ENCODE measurements around the gene UTS2R.

Gene UTS2R

DNA sequence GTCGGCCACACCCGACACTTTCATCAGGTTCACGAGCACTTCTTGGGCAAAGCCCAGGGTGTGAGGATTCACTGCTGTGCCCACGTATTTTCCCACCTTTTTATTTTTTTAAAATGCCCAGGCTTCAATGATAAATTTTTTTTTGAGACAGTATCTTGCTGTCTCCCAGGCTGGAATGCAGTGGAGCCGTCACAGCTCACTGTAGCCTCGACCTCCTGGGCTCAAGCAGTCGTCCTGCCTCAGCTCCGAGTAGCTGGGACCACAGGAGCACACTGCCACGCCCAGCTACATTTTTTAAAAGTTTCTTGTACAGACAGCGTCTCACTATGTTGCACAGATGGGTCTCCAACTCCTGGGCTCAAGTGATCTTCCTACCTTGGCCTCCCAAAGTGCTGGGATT is 17.8 kb downstream of the UTS2R start:
- DNase-seq (ENCODE audit: low read depth), result no peak

GRCh38 chr17:82390015-82390859 is 18.7 kb downstream of the UTS2R start:
- DNase-seq (ENCODE audit: low read depth), result no peak

GRCh38 chr17:82390860-82391435 is 19.4 kb downstream of the UTS2R start:
- no peak for DNase-seq (ENCODE audit: low read depth)

DNA sequence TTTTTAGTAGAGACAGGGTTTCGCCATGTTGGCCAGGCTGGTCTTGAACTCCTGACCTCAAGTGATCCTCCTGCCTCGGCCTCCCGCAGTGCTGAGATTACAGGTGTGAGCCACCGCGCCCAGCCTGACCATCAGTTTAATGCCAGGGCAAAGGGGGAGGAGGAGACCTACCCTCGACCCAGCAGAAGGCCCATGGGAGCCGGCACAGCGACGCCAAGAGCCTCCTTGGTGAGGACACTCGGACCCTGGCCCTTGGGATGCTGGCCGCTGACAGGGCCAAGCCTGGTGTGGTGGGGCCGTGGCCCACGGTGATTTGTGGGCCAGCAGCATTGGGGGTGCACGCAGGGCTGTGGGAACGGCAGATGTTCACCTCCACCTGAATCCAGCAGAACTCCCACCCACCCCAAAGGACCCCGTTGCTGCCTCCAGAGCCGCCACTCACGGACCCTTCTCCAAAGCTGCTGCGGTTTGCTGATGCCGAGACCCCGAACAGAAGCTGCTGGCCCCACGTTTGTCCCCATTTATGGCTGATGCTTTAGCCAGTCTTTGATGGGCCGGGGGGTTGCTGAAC is 20.0 kb downstream of the UTS2R start:
- DNase-seq (ENCODE audit: low read depth), result no peak

- no peak for DNase-seq (ENCODE audit: low read depth)
Measured at GRCh38 chr17:82392209-82392920, 20.8 kb downstream of the UTS2R start.

DNA sequence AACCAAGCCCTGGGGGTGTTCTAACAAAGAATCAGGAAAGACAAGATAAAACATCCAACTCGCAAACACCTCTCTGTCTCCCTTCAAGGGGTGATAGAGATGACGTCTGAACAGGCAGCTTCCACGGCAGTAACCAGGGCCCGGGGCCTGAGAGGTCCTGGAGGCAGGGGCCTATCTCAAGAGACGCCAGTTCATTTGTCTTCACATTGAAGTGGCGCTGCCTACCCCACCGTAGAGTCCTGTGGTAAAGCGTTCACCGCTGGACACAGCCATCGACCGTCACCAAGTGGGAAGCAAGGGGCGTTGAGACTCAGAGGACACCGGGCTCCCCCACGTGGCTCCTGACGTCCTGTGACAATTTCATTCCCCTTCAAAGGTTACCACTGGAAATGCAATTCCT is 21.4 kb downstream of the UTS2R start:
- DNase-seq (ENCODE audit: low read depth), result no peak

DNA sequence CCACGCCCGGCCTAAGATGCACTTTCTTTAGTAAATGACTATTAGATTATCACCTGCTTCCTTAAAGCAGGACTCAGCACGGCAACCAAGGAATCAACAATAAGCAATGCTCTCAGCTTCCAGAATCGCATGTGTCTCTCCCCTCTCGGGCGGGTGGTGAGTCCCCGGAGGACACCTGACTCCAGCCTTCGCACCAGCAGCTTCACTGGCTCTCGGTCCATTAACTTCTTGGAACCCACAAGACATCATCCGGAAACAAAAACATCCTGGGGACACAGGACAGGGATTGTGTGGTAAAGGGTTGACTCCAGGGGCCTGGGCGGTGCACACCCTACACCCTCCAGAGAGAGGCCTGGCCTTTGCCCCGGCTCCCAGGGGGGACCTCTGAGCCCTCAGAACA is 22.7 kb downstream of the UTS2R start:
- DNase-seq (ENCODE audit: low read depth), result no peak

GRCh38 chr17:82396601-82397435 is 25.3 kb downstream of the UTS2R start:
- no peak for DNase-seq (ENCODE audit: low read depth)

DNA sequence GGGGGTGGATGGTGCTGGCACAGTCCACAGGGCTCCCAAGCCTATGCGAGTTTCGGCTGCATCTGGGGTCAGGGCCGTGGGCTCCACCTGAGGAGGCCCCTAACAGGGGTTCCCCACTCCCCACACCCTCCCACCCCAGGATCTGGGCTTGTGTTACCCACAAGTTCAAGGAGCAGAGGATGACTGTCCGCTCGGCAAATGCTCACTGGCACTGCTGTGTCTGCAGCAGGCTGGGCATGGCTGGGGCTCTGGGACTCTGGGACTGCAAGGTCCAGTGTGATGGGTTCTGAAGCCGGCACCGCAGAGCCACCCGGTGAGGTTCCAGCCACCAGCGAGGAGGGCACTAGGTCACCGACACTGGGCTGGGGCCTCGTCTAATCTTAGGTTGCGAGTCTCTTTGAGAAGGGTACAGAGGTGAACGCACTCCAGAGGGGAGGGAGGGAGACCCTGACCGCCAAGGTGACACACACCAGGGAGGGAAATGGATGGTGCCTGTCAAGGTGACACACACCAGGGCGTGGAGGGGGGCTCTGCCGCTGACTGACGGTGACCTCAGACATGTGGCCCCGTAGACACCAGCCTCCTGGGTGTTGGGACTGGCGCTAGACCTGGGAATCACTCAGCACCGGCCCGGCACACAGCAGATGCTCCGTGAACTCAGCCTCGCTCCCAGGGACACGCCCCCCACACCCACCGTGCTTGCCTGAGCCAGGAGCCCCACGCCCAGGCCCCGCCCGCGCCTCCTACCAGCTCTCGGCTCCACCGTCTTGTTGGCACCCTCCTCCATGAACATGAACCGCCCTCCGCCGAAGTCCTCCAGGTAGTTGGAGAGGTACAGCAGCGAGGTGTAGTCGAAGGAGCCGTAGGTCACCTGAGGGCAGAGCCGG is 26.1 kb downstream of the UTS2R start:
- DNase-seq (ENCODE audit: low read depth), result no peak

DNA sequence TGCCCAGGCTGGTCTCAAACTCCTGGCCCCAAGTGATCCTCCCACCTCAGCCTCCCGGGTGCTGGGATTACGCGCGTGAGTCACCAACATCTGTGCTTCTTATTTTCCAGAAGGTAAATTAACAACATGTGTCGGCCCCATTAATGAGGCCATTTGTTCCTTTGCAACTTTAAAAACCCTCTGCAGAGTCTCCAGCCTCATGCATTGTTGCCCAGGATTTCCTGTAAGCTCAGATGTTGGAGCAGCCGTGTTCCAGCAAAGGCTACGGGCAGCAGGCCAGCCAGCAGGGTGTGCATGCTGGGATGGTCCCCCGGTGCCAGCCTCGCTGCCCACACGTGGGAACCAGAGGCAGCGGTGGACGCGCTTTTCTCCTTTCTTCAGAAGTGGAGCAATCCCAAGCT is 27.5 kb downstream of the UTS2R start:
- DNase-seq (ENCODE audit: low read depth), result no peak

DNA sequence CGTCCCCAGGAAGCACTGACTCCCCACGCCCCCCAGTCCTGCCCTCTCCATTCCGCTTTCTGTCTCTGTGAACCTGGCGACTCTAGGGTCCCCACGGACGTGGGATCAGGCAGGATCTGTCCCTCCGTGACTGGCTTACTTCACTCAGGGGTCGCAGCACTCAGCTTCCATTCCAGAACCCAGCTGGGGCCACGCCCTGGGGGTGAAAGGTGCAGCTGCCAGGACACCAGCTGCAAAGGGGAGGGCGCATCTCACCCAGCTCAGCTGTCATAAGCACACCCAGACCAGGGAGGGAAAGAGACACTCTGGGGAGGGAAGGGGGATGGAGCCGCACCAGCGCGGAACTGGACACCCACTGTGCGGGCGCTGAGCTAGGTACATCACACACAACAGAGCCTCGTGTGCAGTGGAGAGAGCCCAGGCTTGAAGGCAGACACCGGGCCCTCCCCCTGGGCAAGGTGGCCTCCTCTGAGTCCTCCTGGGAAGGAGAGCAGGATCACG is 28.1 kb downstream of the UTS2R start:
- DNase-seq (ENCODE audit: low read depth), result no peak

GRCh38 chr17:82400206-82400605 is 28.6 kb downstream of the UTS2R start:
- DNase-seq (ENCODE audit: low read depth), result no peak

DNA sequence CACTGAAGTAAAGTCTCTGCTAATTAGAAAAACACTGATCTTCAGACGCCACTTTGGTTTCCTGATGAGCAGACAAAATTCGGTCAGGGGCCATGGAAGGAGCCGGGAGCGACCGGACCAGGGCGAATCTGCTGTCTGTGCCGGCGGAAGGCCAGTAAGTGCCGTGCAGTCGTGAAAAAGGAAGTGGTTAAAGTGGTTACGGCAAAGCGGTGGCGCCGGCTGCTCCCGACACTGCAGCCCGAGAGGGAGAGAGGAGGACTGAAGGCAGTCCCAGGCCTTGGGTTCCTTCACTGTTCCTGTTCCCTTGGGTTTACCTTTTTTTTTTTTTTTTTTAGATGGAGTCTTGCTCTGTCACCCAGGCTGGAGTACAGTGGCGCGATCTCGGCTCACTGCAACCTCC is 29.3 kb downstream of the UTS2R start:
- DNase-seq (ENCODE audit: low read depth), result peak; percentile 22

GRCh38 chr17:82402865-82403264 is 31.3 kb downstream of the UTS2R start:
- no peak for DNase-seq (ENCODE audit: low read depth)

GRCh38 chr17:82403662-82404660 is 32.4 kb downstream of the UTS2R start:
- DNase-seq (ENCODE audit: low read depth), result no peak

DNA sequence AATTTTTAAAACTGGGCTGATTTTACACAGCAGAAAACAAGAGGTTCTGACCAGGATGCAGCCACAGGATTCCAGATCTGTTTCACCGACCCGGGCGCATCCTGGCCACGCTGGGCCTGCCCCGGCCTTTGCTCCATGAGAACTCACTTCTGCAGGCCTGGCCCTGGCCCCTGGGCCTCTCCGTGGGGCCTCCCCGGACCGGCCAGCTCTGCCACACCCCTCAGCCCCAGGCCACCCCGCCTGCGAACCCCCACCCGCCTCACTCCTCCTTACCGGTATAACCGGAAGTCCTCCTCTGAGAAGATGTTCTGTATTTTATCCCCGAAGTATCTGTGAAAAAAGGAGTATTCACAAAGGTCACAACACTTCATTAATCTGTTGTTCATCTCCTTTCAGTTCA is 33.5 kb downstream of the UTS2R start:
- no peak for DNase-seq (ENCODE audit: low read depth)

- no peak for DNase-seq (ENCODE audit: low read depth)
Measured at GRCh38 chr17:82406131-82406671, 34.6 kb downstream of the UTS2R start.

DNA sequence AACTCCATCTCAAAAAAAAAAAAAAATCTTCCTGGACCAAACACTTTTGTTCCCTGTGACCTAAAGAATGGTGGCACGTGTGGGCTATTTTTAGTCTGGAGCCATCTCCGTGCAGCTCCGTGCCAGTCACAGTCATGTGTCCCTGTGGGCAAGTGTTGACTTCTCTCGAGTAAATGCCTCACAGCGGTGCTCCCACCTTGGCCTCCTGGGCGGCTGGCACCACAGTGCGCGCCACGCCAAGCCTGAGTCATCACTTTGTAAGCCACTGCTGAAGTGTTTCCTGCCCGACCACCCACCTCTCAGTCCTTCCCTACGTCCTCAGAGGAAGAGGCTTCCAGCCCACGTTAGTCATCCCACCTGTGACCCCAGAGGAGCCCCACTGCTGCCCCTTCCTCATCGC is 35.7 kb downstream of the UTS2R start:
- no peak for DNase-seq (ENCODE audit: low read depth)

GRCh38 chr17:82408288-82408937 is 36.8 kb downstream of the UTS2R start:
- DNase-seq (ENCODE audit: low read depth), result no peak
